GM21526 (cell line): ENCODE measurements around the gene PLPPR2.
"Not testable (repeated sequence)": the region's sequence is repeated elsewhere in the genome, so short reads cannot be mapped to it uniquely, and the experiment has no call there.

Experiments
- ATAC-seq: cut with Tn5 transposase; IDR thresholded peaks from one replicate; pipeline ENCODE4 v1.9.1; 2021; ENCODE audit warnings: moderate library complexity; ENCODE audit not compliant: unreplicated experiment, low FRiP score

PLPPR2 gene

GRCh38 chr19:11390933-11391680 lies 35.9 kb downstream of the PLPPR2 start:
- ATAC-seq, result no peak

- ATAC-seq, result no peak
Measured at GRCh38 chr19:11397089-11397610, 41.9 kb downstream of the PLPPR2 start.

- ATAC-seq, result no peak
Measured at GRCh38 chr19:11399667-11400066, 44.4 kb downstream of the PLPPR2 start.

- no peak for ATAC-seq
Measured at GRCh38 chr19:11400798-11401197, 45.6 kb downstream of the PLPPR2 start.

- ATAC-seq, result no peak
Measured at GRCh38 chr19:11401808-11402543, 46.7 kb downstream of the PLPPR2 start.

- ATAC-seq, result no peak
Measured at GRCh38 chr19:11404588-11405222, 49.5 kb downstream of the PLPPR2 start.

GRCh38 chr19:11405846-11406643 lies 50.8 kb downstream of the PLPPR2 start:
- no peak for ATAC-seq

GRCh38 chr19:11406703-11407236 lies 51.5 kb downstream of the PLPPR2 start:
- not testable (repeated sequence) for ATAC-seq

- no peak for ATAC-seq
Measured at GRCh38 chr19:11408591-11408990, 53.4 kb downstream of the PLPPR2 start.

- no peak for ATAC-seq
Measured at GRCh38 chr19:11410682-11411081, 55.5 kb downstream of the PLPPR2 start.

GRCh38 chr19:11414544-11414943 lies 59.3 kb downstream of the PLPPR2 start:
- no peak for ATAC-seq
